HEK293T (cell line): ENCODE data around the gene GEMIN7.

Experiments
- CTCF ChIA-PET: fragments of 350-600 bp; formaldehyde crosslinking; extraction: SDS; loops from one replicate; lab custom pipeline; 2021; ENCODE audit warnings: antibody characterized with exemption, inconsistent platforms; lab: Yijun Ruan, JAX
- POLR2A ChIA-PET: fragments of 350-600 bp; formaldehyde crosslinking; extraction: SDS; loops from one replicate; lab custom pipeline; 2020; ENCODE audit warnings: antibody characterized with exemption, inconsistent platforms; lab: Yijun Ruan, JAX
- DNase-seq: peaks from one replicate; pipeline ENCODE4 v3.0.0; 2012; ENCODE audit warnings: mixed read lengths; ENCODE audit errors: extremely low spot score
- ARNT ChIP-seq: fragments of 450-650 bp; IDR thresholded peaks from 2 replicates; pipeline ENCODE4 v1.6.1; 2017; ENCODE audit warnings: mild to moderate bottlenecking
- BHLHE40 ChIP-seq: fragments of 450-650 bp; IDR thresholded peaks from 2 replicates; pipeline ENCODE4 v1.6.1; 2016; ENCODE audit warnings: mild to moderate bottlenecking, moderate library complexity, borderline replicate concordance
- CTBP1 ChIP-seq: fragments of 450-650 bp; IDR thresholded peaks from 2 replicates; pipeline ENCODE4 v1.6.1; 2016; ENCODE audit warnings: borderline replicate concordance
- ELF4 ChIP-seq: fragments of 450-650 bp; IDR thresholded peaks from 2 replicates; pipeline ENCODE4 v1.6.1; 2017; ENCODE audit warnings: antibody characterized with exemption
- FOXA1 ChIP-seq: fragments of 450-650 bp; IDR thresholded peaks from 2 replicates; pipeline ENCODE4 v1.6.1; 2016; ENCODE audit warnings: mild to moderate bottlenecking
- FOXK2 ChIP-seq: fragments of 450-650 bp; IDR thresholded peaks from 2 replicates; pipeline ENCODE4 v1.6.1; 2016; ENCODE audit warnings: mild to moderate bottlenecking
- FOXM1 ChIP-seq: fragments of 450-650 bp; IDR thresholded peaks from 2 replicates; pipeline ENCODE4 v1.6.1; 2017; ENCODE audit warnings: mild to moderate bottlenecking, borderline replicate concordance
- HDGF ChIP-seq: fragments of 450-650 bp; IDR thresholded peaks from 2 replicates; pipeline ENCODE4 v1.6.1; 2017; ENCODE audit warnings: antibody characterized with exemption, borderline replicate concordance
- L3MBTL2 ChIP-seq: fragments of 450-650 bp; conservative IDR thresholded peaks from 2 replicates; pipeline ENCODE4 v1.6.1; 2016; ENCODE audit warnings: mild to moderate bottlenecking
- LEF1 ChIP-seq: fragments of 450-650 bp; IDR thresholded peaks from 2 replicates; pipeline ENCODE4 v1.6.1; 2017; ENCODE audit warnings: mild to moderate bottlenecking, borderline replicate concordance
- NFRKB ChIP-seq: fragments of 450-650 bp; IDR thresholded peaks from 2 replicates; pipeline ENCODE4 v1.6.1; 2016; ENCODE audit warnings: mild to moderate bottlenecking, moderate library complexity
- PKNOX1 ChIP-seq: fragments of 450-650 bp; IDR thresholded peaks from 2 replicates; pipeline ENCODE4 v1.6.1; 2016
- SP1 ChIP-seq: fragments of 450-650 bp; IDR thresholded peaks from 2 replicates; pipeline ENCODE4 v1.6.1; 2017
- SUZ12 ChIP-seq: fragments of 450-650 bp; IDR thresholded peaks from 2 replicates; pipeline ENCODE4 v1.6.1; 2016; ENCODE audit warnings: mild to moderate bottlenecking
- TARDBP ChIP-seq: fragments of 450-650 bp; IDR thresholded peaks from 2 replicates; pipeline ENCODE4 v1.6.1; 2016
- ZNF384 ChIP-seq: fragments of 450-650 bp; IDR thresholded peaks from 2 replicates; pipeline ENCODE4 v1.6.1; 2016

The GEMIN7 gene

GRCh38 chr19:45114116-45114515 is 35.1 kb downstream of the GEMIN7 start:
- ChIA-PET POLR2A (interaction anchor here (1.4 kb wide), 1 partner anchor 75 kb away, joined by 3 read pairs; no protein-coding TSS in a partner anchor), CTCF (no interaction called here)
- TF ChIP-seq ELF4 (no peak), CTBP1 (no peak), NFRKB (no peak), FOXM1 (no peak), FOXK2 (no peak), TARDBP (no peak), PKNOX1 (no peak), ARNT (no peak), SP1 (no peak), ZNF384 (no peak), L3MBTL2 (no peak), LEF1 (no peak), SUZ12 (no peak)
- no peak for DNase-seq

GRCh38 chr19:45115809-45116615 is 37.0 kb downstream of the GEMIN7 start:
- DNase-seq: no peak
- TF ChIP-seq ELF4 (no peak), SUZ12 (no peak), ARNT (no peak), FOXM1 (no peak), LEF1 (no peak), TARDBP (no peak), SP1 (no peak), PKNOX1 (no peak), BHLHE40 (no peak), CTBP1 (no peak), HDGF (no peak), L3MBTL2 (no peak), NFRKB (no peak)
- ChIA-PET POLR2A (no interaction called here), CTCF (interaction anchor here (0.6 kb wide), 1 partner anchor 108 kb away, joined by 3 read pairs; no protein-coding TSS in a partner anchor)

GRCh38 chr19:45117167-45117594 is 38.1 kb downstream of the GEMIN7 start:
- TF ChIP-seq LEF1: no peak
- TF ChIP-seq L3MBTL2: no peak
- TF ChIP-seq SP1: no peak
- no peak for TF ChIP-seq FOXA1
- TF ChIP-seq PKNOX1: no peak
- TF ChIP-seq NFRKB: no peak
- TF ChIP-seq TARDBP: no peak
- no peak for TF ChIP-seq FOXM1
- TF ChIP-seq FOXK2: no peak
- no peak for TF ChIP-seq HDGF
- no peak for TF ChIP-seq ZNF384
- TF ChIP-seq ELF4: no peak
- TF ChIP-seq BHLHE40: no peak
- TF ChIP-seq ARNT: no peak
- no peak for TF ChIP-seq SUZ12
- no peak for TF ChIP-seq CTBP1
- no peak for DNase-seq
- ChIA-PET POLR2A (no interaction called here), CTCF (no interaction called here)

GRCh38 chr19:45117671-45118070 is 38.6 kb downstream of the GEMIN7 start:
- TF ChIP-seq FOXM1 (no peak), NFRKB (no peak), SUZ12 (no peak), ZNF384 (no peak), L3MBTL2 (no peak), FOXK2 (no peak), TARDBP (no peak)
- POLR2A ChIA-PET: interaction anchor here (1.9 kb wide), 1 partner anchor 26 kb away, joined by 10 read pairs; no protein-coding TSS in a partner anchor
- CTCF ChIA-PET: no interaction called here
- no peak for DNase-seq

- TF ChIP-seq FOXK2 (no peak), NFRKB (no peak), ELF4 (no peak), SP1 (no peak), PKNOX1 (no peak), FOXA1 (no peak), LEF1 (no peak), FOXM1 (no peak), CTBP1 (no peak), HDGF (no peak), TARDBP (no peak), L3MBTL2 (no peak), SUZ12 (no peak), ZNF384 (no peak)
- no peak for DNase-seq
- ChIA-PET POLR2A (interaction anchor here (1.9 kb wide), 1 partner anchor 26 kb away, joined by 10 read pairs; no protein-coding TSS in a partner anchor), CTCF (no interaction called here)
These were observed 39.0 kb downstream of the GEMIN7 start for GRCh38 chr19:45118106-45118505.
